GM12801 (cell line): Measurements from ENCODE around the gene MYO9A.

Source experiments
- TF ChIP-seq, protein P1 (sequence below): IDR thresholded peaks from one replicate; pipeline ENCODE4 v1.5.1; 2011; ENCODE audit warnings: control low read depth; ENCODE audit not compliant: insufficient read length; ENCODE audit errors: extremely low read depth

MYO9A gene

DNA sequence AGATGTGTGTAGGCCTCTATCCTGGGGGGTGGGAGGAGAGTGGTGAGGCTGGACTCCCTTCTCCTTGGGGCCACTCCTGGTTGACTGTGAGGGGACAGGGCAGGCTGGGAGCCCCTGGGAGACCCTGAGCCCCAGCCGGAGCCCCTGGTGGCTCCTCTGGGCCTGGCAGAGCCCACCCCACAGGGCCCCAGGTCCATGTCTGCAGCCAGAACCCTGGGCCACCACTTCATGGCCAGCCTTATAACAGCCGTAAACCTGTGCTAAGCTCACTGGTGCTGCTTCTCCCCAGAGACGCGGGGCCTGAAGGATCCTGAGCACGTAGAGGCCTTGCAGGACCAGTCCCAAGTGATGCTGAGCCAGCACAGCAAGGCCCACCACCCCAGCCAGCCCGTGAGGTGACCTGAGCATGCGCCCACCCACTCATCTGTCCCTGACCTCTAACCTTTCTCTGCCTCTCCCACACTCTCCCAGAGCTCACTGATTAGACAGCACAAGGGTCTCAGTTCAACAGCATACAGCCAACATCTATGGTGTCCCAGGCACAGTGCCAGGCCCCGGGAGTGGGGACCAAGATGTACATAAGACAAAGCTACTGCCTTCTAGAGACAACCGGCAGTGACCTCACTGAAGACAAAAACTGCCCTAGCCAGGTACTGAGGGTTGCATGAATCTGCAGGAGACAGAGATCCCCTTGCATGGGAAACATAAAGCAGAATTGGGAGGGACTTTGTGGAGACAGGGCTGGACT, 304.1 kb downstream of the MYO9A start:
- TF ChIP-seq, protein P1, sequence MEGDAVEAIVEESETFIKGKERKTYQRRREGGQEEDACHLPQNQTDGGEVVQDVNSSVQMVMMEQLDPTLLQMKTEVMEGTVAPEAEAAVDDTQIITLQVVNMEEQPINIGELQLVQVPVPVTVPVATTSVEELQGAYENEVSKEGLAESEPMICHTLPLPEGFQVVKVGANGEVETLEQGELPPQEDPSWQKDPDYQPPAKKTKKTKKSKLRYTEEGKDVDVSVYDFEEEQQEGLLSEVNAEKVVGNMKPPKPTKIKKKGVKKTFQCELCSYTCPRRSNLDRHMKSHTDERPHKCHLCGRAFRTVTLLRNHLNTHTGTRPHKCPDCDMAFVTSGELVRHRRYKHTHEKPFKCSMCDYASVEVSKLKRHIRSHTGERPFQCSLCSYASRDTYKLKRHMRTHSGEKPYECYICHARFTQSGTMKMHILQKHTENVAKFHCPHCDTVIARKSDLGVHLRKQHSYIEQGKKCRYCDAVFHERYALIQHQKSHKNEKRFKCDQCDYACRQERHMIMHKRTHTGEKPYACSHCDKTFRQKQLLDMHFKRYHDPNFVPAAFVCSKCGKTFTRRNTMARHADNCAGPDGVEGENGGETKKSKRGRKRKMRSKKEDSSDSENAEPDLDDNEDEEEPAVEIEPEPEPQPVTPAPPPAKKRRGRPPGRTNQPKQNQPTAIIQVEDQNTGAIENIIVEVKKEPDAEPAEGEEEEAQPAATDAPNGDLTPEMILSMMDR, result no peak

DNA sequence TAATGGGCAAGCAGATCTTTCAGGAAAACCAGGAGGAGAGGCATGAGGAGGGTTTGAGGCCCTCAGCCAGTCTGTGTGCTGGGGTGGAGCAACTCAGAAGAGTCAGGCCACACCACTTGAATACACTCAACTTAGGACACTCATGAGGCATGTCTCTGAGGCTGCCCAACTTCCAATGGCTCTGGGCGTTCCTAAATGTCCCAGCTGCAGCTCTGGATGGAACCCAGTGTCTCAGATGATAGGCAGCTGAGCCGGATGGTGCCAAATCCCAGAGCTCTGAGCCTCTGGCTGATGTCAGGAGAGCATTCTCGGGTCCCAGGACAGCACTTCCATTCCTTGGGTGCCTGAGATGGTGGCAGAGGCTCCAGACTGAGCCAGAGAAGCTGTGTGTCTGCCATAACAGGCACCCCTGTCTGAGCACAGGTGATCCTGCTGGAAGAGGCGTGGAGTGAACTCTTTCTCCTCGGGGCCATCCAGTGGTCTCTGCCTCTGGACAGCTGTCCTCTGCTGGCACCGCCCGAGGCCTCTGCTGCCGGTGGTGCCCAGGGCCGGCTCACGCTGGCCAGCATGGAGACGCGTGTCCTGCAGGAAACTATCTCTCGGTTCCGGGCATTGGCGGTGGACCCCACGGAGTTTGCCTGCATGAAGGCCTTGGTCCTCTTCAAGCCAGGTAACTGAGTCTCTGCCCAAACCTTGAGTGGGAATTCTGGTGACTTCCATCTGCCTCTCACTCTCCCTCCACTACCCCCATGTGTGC, 304.8 kb downstream of the MYO9A start:
- TF ChIP-seq, protein P1, result no peak

DNA sequence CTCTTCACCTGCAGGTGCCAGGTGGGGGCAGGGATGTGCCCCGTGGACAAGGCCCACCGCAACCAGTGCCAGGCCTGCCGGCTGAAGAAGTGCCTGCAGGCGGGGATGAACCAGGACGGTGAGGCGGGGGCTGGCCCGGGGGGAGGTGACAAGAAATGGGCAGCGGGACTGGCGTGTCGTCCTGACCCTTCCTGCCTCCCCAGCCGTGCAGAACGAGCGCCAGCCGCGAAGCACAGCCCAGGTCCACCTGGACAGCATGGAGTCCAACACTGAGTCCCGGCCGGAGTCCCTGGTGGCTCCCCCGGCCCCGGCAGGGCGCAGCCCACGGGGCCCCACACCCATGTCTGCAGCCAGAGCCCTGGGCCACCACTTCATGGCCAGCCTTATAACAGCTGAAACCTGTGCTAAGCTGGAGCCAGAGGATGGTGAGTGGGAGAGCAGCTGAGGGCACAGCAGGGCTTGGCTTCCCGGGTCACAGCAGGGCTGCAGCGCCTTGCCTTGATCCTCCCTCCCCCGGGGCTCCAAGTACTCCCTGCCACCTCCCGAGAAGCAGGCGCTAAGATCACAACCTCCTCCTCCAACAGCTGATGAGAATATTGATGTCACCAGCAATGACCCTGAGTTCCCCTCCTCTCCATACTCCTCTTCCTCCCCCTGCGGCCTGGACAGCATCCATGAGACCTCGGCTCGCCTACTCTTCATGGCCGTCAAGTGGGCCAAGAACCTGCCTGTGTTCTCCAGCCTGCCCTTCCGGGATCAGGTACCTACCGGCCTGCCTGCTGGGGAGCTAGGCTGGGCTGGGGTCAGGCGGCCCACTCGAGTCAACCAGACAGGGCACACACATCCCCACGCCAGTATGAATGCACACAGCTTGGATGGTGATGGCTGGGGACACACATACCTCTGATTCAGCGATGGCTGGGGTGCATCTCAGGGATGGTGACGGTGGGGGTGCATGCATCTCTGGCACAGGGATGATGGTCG, 305.9 kb downstream of the MYO9A start:
- TF ChIP-seq, protein P1, result no peak

DNA sequence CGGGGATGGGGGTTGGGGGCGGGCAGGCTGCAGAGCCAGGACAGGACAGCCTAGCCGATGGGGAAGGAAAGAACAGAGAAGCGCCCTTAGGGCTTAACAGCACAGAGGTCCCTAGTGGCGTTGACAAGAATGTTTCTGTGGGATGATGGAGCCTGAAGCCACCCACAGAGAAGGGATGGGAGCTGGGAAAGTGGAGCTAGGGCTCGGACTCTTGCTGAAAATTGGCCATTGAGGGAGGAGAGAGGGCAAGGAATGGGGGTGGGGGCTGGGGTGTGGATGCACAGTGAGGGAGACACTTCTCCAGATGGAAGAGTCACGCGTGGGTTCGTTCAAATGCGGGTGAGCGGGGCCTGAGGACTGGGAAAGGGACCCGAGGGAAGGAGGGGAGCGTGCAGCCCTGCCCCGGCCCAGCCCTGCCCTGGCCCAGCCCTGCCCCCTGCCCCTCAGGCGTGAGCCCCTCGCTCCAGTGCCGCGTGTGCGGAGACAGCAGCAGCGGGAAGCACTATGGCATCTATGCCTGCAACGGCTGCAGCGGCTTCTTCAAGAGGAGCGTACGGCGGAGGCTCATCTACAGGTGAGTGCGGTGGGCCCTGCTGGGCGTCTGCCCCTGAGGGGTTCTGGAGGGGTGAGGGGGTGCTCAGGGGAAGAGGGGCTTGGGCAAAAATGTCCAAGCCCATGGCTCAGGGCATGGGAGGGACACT, 306.8 kb downstream of the MYO9A start:
- TF ChIP-seq, protein P1, result no peak

DNA sequence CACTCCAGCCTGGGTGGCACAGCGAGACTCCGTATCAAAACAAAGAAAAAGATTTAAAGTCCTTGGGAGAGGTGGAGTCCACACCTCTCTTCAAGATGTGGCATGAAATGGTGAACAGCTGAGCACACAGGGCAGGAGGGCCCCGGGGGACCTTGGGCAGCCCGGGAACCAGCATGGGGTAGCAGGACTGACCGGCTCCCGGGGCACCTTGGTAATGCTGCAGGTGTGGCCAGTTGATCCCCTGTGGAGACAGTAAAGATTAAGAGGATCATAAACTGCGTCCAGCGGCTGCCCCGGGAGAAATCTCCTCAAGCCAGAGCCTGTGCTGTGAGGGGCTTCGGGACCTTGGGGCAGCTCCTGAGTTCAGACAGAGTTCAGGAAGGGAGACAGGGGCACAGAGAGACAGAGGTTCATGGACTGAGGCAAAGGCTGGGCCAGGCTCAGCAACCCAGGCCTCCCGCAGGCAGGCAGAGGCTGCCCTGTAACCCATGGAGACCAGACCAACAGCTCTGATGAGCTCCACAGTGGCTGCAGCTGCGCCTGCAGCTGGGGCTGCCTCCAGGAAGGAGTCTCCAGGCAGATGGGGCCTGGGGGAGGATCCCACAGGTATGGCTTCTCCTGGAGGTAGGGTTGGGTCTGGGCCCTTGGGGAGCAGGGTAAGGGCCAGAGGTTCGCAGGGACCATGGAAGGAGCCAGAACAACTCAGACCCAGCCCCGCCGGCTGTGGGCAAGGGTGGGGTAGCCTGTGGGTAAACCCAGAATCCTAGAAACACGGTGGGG, 307.5 kb downstream of the MYO9A start, which contains the start of gene NR2E3:
TSS of gene NR2E3 (plus strand) at position 299 of the 780 bp plus-strand sequence. CDS start at position 489, 190 bp downstream.
- TF ChIP-seq, protein P1, result no peak

DNA sequence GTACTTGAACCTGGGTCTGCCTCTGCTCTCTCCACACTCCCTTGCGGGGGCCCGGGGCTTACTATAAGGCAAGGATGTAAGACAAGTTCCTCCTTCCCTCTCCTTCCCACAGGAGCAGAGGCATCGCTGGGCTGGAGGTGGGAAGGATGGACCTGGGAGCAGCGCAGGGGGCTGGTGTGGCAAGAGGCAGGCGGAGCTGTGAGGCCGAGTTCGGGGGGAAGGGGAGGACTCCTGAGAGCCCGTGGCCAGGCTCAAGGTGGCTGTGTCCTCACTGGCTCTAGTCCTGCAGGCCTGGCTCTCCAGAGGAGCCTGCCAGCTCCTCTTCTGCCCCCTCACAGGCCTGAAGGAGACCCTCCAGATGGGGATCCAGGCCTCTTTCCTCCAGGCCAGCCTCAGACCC, 308.6 kb downstream of the MYO9A start:
- TF ChIP-seq, protein P1, result no peak
